ENCODE results near the gene MPZL1. TPM values are rescaled to one million over a fixed set of nuclear protein-coding genes. Genes with fewer than 3 reads are reported as not detected.

The MPZL1 gene
- polyA plus RNA-seq, 3 donors: 23.1 to 63.6 (median 61.8) TPM

DNA sequence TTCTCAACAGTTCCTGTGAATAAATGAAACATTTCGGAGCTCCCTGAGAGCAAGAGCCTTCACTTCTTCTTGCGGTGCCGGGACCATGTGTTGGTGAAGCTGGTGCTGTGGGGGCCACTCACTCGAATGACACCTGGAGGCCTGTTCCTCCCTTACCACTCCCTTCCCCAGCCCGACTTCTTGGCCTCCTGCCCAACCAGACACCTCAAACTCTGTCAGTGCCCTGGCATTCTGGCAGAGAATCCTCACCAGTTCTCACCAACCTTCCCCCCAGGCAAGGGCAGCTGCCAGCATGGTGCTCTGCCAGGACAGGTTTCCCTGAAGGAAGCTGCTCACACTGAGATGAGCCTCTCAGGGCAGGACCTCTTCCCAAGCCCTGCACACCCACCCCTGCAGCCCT, 68.3 kb downstream of the MPZL1 start:
- no peak overlapping the region for H3K9ac ChIP-seq (ENCODE audit: insufficient read depth, low read length, poor library complexity, severe bottlenecking)
- Mint-ChIP-seq H3K4me3 (no peak overlapping the region), H3K36me3 (peaks cover 36 to 53% of the 10 kb centered on the region in 2 donors), H3K27ac (peak overlapping the region in 4 of 7 donors; percentile 44 to 68 (median 52)), H3K4me1 (peaks cover 18% of the 10 kb centered on the region), H3K9me3 (peaks cover 0 to 3% (median 0%) of the 10 kb centered on the region in 7 donors), H3K27me3 (ENCODE audit: low read depth in 3 of 3) (no peaks in the 10 kb centered on the region)
- no peak overlapping the region for H2AFZ ChIP-seq (ENCODE audit: insufficient read depth, low read depth, low read length, poor library complexity, severe bottlenecking)
- TF ChIP-seq, protein P1, sequence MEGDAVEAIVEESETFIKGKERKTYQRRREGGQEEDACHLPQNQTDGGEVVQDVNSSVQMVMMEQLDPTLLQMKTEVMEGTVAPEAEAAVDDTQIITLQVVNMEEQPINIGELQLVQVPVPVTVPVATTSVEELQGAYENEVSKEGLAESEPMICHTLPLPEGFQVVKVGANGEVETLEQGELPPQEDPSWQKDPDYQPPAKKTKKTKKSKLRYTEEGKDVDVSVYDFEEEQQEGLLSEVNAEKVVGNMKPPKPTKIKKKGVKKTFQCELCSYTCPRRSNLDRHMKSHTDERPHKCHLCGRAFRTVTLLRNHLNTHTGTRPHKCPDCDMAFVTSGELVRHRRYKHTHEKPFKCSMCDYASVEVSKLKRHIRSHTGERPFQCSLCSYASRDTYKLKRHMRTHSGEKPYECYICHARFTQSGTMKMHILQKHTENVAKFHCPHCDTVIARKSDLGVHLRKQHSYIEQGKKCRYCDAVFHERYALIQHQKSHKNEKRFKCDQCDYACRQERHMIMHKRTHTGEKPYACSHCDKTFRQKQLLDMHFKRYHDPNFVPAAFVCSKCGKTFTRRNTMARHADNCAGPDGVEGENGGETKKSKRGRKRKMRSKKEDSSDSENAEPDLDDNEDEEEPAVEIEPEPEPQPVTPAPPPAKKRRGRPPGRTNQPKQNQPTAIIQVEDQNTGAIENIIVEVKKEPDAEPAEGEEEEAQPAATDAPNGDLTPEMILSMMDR (IDR thresholded peaks at IDR 0.05): no peak
- DNase-seq: no peak
- no peaks in the 10 kb centered on the region for H3K9me3 ChIP-seq (replicated peaks in 1 of 2; ENCODE audit: control insufficient read depth in 1 of 2, insufficient read depth in 1 of 2, low read length in 2 of 2)
- H4K20me1 ChIP-seq (ENCODE audit: insufficient read depth, low read length): no peaks in the 10 kb centered on the region
- H3K27me3 ChIP-seq (ENCODE audit: control insufficient read depth in 2 of 2, insufficient read depth in 2 of 2, low read length in 2 of 2): no peaks in the 10 kb centered on the region
- 50% methylated on average over 3 of the region's 5 CpGs for WGBS (ENCODE audit: insufficient coverage)
- intact Hi-C loops (cut with micrococcal nuclease): no loop called here
- peaks cover 14 to 16% of the 10 kb centered on the region in 2 donors for H3K4me1 ChIP-seq (ENCODE audit: control insufficient read depth in 1 of 2, insufficient read depth in 2 of 2, low read length in 2 of 2)
- no peaks in the 10 kb centered on the region for H3K79me2 ChIP-seq (ENCODE audit: insufficient read depth, low read length)
- no peak overlapping the region for H3K27ac ChIP-seq (ENCODE audit: low read depth in 1 of 2, low read length in 2 of 2)
- H3K36me3 ChIP-seq (replicated peaks in 1 of 2; ENCODE audit: control insufficient read depth in 1 of 2, insufficient read depth in 2 of 2, low read length in 2 of 2): peaks cover 24 to 45% of the 10 kb centered on the region in 2 donors
- H3K4me2 ChIP-seq (replicated peaks; ENCODE audit: extremely low read depth, low read length, poor library complexity, severe bottlenecking): no peak overlapping the region
- H3K4me3 ChIP-seq (replicated peaks in 1 of 3; ENCODE audit: low read depth in 2 of 3, low read length in 3 of 3): no peak overlapping the region

DNA sequence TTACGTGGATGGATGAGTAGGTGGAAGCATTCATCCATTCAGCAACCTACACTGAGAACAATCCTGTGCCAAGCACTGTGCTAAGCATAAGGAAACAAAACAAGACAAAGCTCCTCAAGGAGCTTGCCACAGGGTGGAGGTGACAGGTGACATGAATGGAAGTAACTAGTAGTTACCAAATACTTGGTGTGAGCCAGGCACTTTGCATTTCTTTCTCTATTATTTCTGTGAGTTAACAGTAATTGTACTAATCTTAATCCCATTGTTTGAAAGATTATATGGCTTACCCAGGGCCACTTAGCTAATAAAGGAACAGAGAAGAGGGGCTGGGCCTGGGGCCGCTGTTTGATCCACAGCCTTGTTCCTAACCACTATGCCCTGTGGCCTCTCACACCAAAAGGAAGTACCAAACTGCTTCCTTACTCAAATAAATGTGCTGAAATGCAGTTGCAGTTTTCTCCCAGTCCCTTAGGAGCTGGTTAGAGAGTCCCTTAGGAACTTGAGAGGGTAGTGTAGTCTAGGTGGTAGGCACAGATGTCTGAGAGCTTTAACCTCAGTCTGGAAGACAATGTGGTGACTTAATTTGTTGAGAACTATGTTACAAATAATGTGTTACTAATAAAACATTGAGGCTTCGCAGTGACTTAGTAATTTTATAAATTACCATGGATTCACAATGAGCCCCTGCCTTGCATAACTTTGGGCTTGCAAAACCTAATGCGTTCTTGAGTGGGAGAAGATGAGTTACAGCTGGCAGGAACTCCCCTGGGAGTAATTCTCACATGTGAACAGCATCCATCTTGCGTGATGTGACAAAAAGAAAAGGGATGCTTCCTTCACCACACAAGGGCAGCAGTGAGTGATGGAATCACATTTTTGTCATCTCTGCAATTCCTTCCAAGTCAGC, 69.8 kb downstream of the MPZL1 start:
- Histone ChIP-seq H3K27me3 (ENCODE audit: control insufficient read depth in 2 of 2, insufficient read depth in 2 of 2, low read length in 2 of 2) (no peaks in the 10 kb centered on the region), H3K4me2 (replicated peaks; ENCODE audit: extremely low read depth, low read length, poor library complexity, severe bottlenecking) (no peak overlapping the region), H4K20me1 (ENCODE audit: insufficient read depth, low read length) (no peaks in the 10 kb centered on the region), H3K4me1 (ENCODE audit: control insufficient read depth in 1 of 2, insufficient read depth in 2 of 2, low read length in 2 of 2) (peaks cover 14 to 16% of the 10 kb centered on the region in 2 donors), H3K9me3 (replicated peaks in 1 of 2; ENCODE audit: control insufficient read depth in 1 of 2, insufficient read depth in 1 of 2, low read length in 2 of 2) (no peaks in the 10 kb centered on the region), H3K4me3 (replicated peaks in 1 of 3; ENCODE audit: low read depth in 2 of 3, low read length in 3 of 3) (no peak overlapping the region), H3K9ac (ENCODE audit: insufficient read depth, low read length, poor library complexity, severe bottlenecking) (no peak overlapping the region), H2AFZ (ENCODE audit: insufficient read depth, low read depth, low read length, poor library complexity, severe bottlenecking) (no peak overlapping the region), H3K79me2 (ENCODE audit: insufficient read depth, low read length) (no peaks in the 10 kb centered on the region), H3K27ac (ENCODE audit: low read depth in 1 of 2, low read length in 2 of 2) (peak overlapping the region; percentile 22 to 72), H3K36me3 (replicated peaks in 1 of 2; ENCODE audit: control insufficient read depth in 1 of 2, insufficient read depth in 2 of 2, low read length in 2 of 2) (peaks cover 24 to 45% of the 10 kb centered on the region in 2 donors)
- H3K4me3 Mint-ChIP-seq: no peak overlapping the region
- H3K4me1 Mint-ChIP-seq: peaks cover 18% of the 10 kb centered on the region
- H3K27me3 Mint-ChIP-seq (ENCODE audit: low read depth in 3 of 3): no peaks in the 10 kb centered on the region
- H3K27ac Mint-ChIP-seq: peak overlapping the region; percentile 43 to 88 (median 82)
- TF ChIP-seq, protein P1 (IDR thresholded peaks at IDR 0.05): no peak
- H3K9me3 Mint-ChIP-seq: peaks cover 0 to 3% (median 0%) of the 10 kb centered on the region in 7 donors
- intact Hi-C loops (cut with micrococcal nuclease): no loop called here
- DNase-seq: peak; percentile 51 to 91 (median 52)
- peaks cover 34 to 50% of the 10 kb centered on the region in 2 donors for H3K36me3 Mint-ChIP-seq
- WGBS (ENCODE audit: insufficient coverage): 0% methylated on average over 1 of the region's 5 CpGs
